WTC11 (cell line): ENCODE results near the gene TNIK. TPM values are rescaled to one million over a fixed set of nuclear protein-coding genes. Genes with fewer than 3 reads are reported as not detected.

Source experiments
- ATAC-seq: fragments of 200-7000 bp; cut with Tn5 transposase; 2 replicates; pipeline ENCODE4 v1.10.0; 2021; ENCODE audit warnings: mild to moderate bottlenecking, moderate library complexity
- CTCF ChIA-PET: fragments of 300-600 bp; sonication (Branson Sonifier 250); formaldehyde crosslinking; loops from one replicate; lab custom pipeline; 2021; ENCODE audit warnings: antibody characterized with exemption; lab: Charles Lee
- POLR2A ChIA-PET: fragments of 350-600 bp; sonication (Branson Sonifier 250); formaldehyde crosslinking; loops from one replicate; lab custom pipeline; 2021; ENCODE audit warnings: antibody characterized with exemption; lab: Charles Lee
- DNase-seq: peaks from one replicate; pipeline ENCODE4 v3.0.0; 2021; ENCODE audit warnings: low spot score
- H3K27ac Mint-ChIP-seq: 2 replicates; pipeline ENCODE4 v1.8.0; 2021; ENCODE audit warnings: mixed read lengths
- H3K27me3 Mint-ChIP-seq: 2 replicates; pipeline ENCODE4 v1.8.0; 2021; ENCODE audit warnings: low read depth, mild to moderate bottlenecking, moderate library complexity, mixed read lengths
- H3K36me3 Mint-ChIP-seq: 2 replicates; pipeline ENCODE4 v1.8.0; 2021; ENCODE audit warnings: mixed read lengths
- H3K4me1 Mint-ChIP-seq: 2 replicates; pipeline ENCODE4 v1.8.0; 2022; ENCODE audit warnings: mixed read lengths
- H3K4me3 Mint-ChIP-seq: 2 replicates; pipeline ENCODE4 v1.8.0; 2021; ENCODE audit warnings: mild to moderate bottlenecking, moderate library complexity, mixed read lengths
- H3K9me3 Mint-ChIP-seq: 2 replicates; pipeline ENCODE4 v1.8.0; 2021; ENCODE audit warnings: mixed read lengths
- ATF1 ChIP-seq: sonication (generic); formaldehyde crosslinking; IDR thresholded peaks from 2 replicates; pipeline ENCODE4 v1.8.1; 2023; ENCODE audit warnings: mild to moderate bottlenecking, moderate library complexity, missing genetic modification reagents
- ELF4 ChIP-seq: sonication (generic); formaldehyde crosslinking; IDR thresholded peaks from 2 replicates; pipeline ENCODE4 v1.8.1; 2022; ENCODE audit warnings: low read depth, mild to moderate bottlenecking, moderate library complexity, missing genetic modification reagents
- ESRRA ChIP-seq: sonication (generic); formaldehyde crosslinking; IDR thresholded peaks from 2 replicates; pipeline ENCODE4 v1.8.1; 2022; ENCODE audit warnings: mild to moderate bottlenecking, missing genetic modification reagents, borderline replicate concordance
- ETV6 ChIP-seq: sonication (generic); formaldehyde crosslinking; IDR thresholded peaks from 2 replicates; pipeline ENCODE4 v1.8.1; 2022; ENCODE audit warnings: mild to moderate bottlenecking, missing genetic modification reagents
- FOXP1 ChIP-seq: sonication (generic); formaldehyde crosslinking; IDR thresholded peaks from 2 replicates; pipeline ENCODE4 v1.8.0; 2022; ENCODE audit warnings: missing genetic modification reagents, mild to moderate bottlenecking, moderate library complexity, borderline replicate concordance
- GABPB1 ChIP-seq: sonication (generic); formaldehyde crosslinking; IDR thresholded peaks from 2 replicates; pipeline ENCODE4 v1.8.1; 2023; ENCODE audit warnings: mild to moderate bottlenecking, missing genetic modification reagents
- GRHL2 ChIP-seq: fragments of 250-450 bp; sonication (Bioruptor Pico); IDR thresholded peaks from 2 replicates; pipeline ENCODE4 v1.8.0; 2022; ENCODE audit warnings: mild to moderate bottlenecking, moderate library complexity; ENCODE audit not compliant: insufficient replicate concordance, severe bottlenecking
- NR2C2 ChIP-seq: sonication (generic); formaldehyde crosslinking; IDR thresholded peaks from 2 replicates; pipeline ENCODE4 v1.8.0; 2022; ENCODE audit warnings: mild to moderate bottlenecking, missing genetic modification reagents
- RORB ChIP-seq: fragments of 250-450 bp; sonication (Bioruptor Pico); IDR thresholded peaks from 2 replicates; pipeline ENCODE4 v1.9.0; 2021; ENCODE audit warnings: mild to moderate bottlenecking
- TEAD4 ChIP-seq: sonication (generic); formaldehyde crosslinking; IDR thresholded peaks from 2 replicates; pipeline ENCODE4 v1.8.0; 2022; ENCODE audit warnings: mild to moderate bottlenecking, missing genetic modification reagents
- ZNF121 ChIP-seq: sonication (generic); formaldehyde crosslinking; IDR thresholded peaks from 2 replicates; pipeline ENCODE4 v1.8.0; 2023; ENCODE audit warnings: missing genetic modification reagents
- ZNF263 ChIP-seq: sonication (generic); formaldehyde crosslinking; IDR thresholded peaks from 2 replicates; pipeline ENCODE4 v1.8.1; 2022; ENCODE audit warnings: low read depth, mild to moderate bottlenecking, moderate library complexity, missing genetic modification reagents
- total RNA-seq: library from RNA; stranded (reverse); gene quantifications from 3 replicates; pipeline ENCODE4 v1.2.3, GENCODE V29; 2021
- TF ChIP-seq, protein P1 (sequence below): sonication (generic); formaldehyde crosslinking; IDR thresholded peaks from 2 replicates; pipeline ENCODE4 v1.8.1; 2022; ENCODE audit warnings: low read depth, mild to moderate bottlenecking, moderate library complexity, missing genetic modification reagents, borderline replicate concordance
- TF ChIP-seq, protein P2 (sequence below): sonication (generic); formaldehyde crosslinking; IDR thresholded peaks from 2 replicates; pipeline ENCODE4 v1.8.1; 2023; ENCODE audit warnings: mild to moderate bottlenecking, missing genetic modification reagents, moderate library complexity
- TF ChIP-seq, protein P3 (sequence below): fragments of 250-450 bp; sonication (Bioruptor Pico); IDR thresholded peaks from 2 replicates; pipeline ENCODE4 v1.9.0; 2021; ENCODE audit warnings: mild to moderate bottlenecking
- TF ChIP-seq, protein P4 (sequence below): fragments of 250-450 bp; sonication (Bioruptor Pico); IDR thresholded peaks from 2 replicates; pipeline ENCODE4 v1.9.0; 2021; ENCODE audit warnings: mild to moderate bottlenecking
- TF ChIP-seq, protein P5 (sequence below): fragments of 250-450 bp; sonication (Bioruptor Pico); conservative IDR thresholded peaks from 2 replicates; pipeline ENCODE4 v1.9.0; 2021; ENCODE audit warnings: mild to moderate bottlenecking
- TF ChIP-seq, protein P6 (sequence below): sonication (generic); formaldehyde crosslinking; IDR thresholded peaks from 2 replicates; pipeline ENCODE4 v1.8.0; 2023; ENCODE audit warnings: mild to moderate bottlenecking, missing genetic modification reagents

The TNIK gene
- total RNA-seq, 1 experiment from 2014 or later = 50.3 TPM

DNA sequence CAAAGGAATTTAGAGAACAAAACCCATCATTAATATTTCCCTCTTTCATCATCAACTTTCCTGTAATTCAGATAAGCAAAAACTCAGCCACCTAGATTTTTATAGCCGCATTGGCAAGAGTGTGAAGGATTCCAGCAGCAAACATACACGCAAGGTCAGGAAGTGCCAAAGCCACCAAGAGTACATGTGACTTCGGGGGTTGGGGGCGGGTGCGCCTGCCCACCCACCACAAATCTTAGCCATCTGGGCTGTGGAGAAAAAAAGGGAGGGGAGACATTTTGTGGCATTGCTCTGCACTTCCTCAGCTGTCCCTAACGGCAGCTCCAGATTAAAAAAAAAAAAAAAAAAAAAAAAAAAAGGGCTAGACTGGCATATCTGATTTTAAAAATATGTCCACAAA lies 148.4 kb downstream of the TNIK start (continued):
- TF ChIP-seq, protein P1, sequence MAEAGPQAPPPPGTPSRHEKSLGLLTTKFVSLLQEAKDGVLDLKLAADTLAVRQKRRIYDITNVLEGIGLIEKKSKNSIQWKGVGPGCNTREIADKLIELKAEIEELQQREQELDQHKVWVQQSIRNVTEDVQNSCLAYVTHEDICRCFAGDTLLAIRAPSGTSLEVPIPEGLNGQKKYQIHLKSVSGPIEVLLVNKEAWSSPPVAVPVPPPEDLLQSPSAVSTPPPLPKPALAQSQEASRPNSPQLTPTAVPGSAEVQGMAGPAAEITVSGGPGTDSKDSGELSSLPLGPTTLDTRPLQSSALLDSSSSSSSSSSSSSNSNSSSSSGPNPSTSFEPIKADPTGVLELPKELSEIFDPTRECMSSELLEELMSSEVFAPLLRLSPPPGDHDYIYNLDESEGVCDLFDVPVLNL (CRISPR knock-in tag) = no peak
- TF ChIP-seq ETV6 (CRISPR knock-in tag) = no peak
- TF ChIP-seq ELF4 (CRISPR knock-in tag) = no peak
- TF ChIP-seq RORB (CRISPR knock-in tag) = no peak
- no peak for TF ChIP-seq TEAD4 (CRISPR knock-in tag)

DNA sequence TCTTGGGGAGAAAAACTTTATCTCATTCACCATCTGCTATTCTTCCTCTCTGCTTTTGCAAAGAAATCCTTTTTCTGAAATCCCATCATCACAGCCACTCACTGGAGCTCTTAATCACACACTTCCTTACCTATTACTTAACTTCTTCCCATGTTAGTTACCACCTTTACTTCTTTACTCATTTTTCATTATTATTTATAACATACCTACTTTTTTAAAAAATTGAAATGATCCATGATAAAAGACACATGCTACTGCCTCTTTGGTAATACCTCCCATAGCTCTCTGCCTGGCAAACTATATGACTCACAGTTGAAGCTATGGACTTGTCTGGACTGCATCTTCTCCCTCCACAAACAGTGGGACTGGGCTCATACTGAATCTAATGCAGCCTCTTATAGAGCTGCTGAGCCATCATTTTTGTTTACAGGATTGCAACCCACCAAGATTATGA lies 150.3 kb downstream of the TNIK start:
- H3K27me3 Mint-ChIP-seq = no peaks in the 10 kb centered on the region
- CTCF ChIA-PET = interaction anchor here (1.1 kb wide), 1 partner anchor 19 kb away, joined by 3 read pairs; no protein-coding TSS in a partner anchor
- H3K36me3 Mint-ChIP-seq = no peaks in the 10 kb centered on the region; the same call in 1 of the 2 replicates
- H3K4me1 Mint-ChIP-seq = peaks cover 46% of the 10 kb centered on the region
- peaks cover 15% of the 10 kb centered on the region for H3K9me3 Mint-ChIP-seq
- H3K27ac Mint-ChIP-seq = peak overlapping the region; percentile 12; the same call in 1 of the 2 replicates
- H3K4me3 Mint-ChIP-seq = no peak overlapping the region
- ATAC-seq = no peak
- POLR2A ChIA-PET = no interaction called here
- no peak for DNase-seq
- TF ChIP-seq ZNF121 (CRISPR knock-in tag) (no peak), GRHL2 (CRISPR knock-in tag) (no peak), ESRRA (CRISPR knock-in tag) (no peak), GABPB1 (CRISPR knock-in tag) (no peak), ZNF263 (CRISPR knock-in tag) (no peak), FOXP1 (CRISPR knock-in tag) (no peak), NR2C2 (no peak), ATF1 (CRISPR knock-in tag) (no peak), ETV6 (CRISPR knock-in tag) (no peak)
- TF ChIP-seq, protein P2, sequence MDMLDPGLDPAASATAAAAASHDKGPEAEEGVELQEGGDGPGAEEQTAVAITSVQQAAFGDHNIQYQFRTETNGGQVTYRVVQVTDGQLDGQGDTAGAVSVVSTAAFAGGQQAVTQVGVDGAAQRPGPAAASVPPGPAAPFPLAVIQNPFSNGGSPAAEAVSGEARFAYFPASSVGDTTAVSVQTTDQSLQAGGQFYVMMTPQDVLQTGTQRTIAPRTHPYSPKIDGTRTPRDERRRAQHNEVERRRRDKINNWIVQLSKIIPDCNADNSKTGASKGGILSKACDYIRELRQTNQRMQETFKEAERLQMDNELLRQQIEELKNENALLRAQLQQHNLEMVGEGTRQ (CRISPR knock-in tag) = no peak
- TF ChIP-seq, protein P3, sequence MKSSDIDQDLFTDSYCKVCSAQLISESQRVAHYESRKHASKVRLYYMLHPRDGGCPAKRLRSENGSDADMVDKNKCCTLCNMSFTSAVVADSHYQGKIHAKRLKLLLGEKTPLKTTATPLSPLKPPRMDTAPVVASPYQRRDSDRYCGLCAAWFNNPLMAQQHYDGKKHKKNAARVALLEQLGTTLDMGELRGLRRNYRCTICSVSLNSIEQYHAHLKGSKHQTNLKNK (CRISPR knock-in tag) = no peak
- TF ChIP-seq, protein P4, sequence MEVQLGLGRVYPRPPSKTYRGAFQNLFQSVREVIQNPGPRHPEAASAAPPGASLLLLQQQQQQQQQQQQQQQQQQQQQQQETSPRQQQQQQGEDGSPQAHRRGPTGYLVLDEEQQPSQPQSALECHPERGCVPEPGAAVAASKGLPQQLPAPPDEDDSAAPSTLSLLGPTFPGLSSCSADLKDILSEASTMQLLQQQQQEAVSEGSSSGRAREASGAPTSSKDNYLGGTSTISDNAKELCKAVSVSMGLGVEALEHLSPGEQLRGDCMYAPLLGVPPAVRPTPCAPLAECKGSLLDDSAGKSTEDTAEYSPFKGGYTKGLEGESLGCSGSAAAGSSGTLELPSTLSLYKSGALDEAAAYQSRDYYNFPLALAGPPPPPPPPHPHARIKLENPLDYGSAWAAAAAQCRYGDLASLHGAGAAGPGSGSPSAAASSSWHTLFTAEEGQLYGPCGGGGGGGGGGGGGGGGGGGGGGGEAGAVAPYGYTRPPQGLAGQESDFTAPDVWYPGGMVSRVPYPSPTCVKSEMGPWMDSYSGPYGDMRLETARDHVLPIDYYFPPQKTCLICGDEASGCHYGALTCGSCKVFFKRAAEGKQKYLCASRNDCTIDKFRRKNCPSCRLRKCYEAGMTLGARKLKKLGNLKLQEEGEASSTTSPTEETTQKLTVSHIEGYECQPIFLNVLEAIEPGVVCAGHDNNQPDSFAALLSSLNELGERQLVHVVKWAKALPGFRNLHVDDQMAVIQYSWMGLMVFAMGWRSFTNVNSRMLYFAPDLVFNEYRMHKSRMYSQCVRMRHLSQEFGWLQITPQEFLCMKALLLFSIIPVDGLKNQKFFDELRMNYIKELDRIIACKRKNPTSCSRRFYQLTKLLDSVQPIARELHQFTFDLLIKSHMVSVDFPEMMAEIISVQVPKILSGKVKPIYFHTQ = no peak
- TF ChIP-seq, protein P1 (CRISPR knock-in tag) = no peak
- TF ChIP-seq, protein P5, sequence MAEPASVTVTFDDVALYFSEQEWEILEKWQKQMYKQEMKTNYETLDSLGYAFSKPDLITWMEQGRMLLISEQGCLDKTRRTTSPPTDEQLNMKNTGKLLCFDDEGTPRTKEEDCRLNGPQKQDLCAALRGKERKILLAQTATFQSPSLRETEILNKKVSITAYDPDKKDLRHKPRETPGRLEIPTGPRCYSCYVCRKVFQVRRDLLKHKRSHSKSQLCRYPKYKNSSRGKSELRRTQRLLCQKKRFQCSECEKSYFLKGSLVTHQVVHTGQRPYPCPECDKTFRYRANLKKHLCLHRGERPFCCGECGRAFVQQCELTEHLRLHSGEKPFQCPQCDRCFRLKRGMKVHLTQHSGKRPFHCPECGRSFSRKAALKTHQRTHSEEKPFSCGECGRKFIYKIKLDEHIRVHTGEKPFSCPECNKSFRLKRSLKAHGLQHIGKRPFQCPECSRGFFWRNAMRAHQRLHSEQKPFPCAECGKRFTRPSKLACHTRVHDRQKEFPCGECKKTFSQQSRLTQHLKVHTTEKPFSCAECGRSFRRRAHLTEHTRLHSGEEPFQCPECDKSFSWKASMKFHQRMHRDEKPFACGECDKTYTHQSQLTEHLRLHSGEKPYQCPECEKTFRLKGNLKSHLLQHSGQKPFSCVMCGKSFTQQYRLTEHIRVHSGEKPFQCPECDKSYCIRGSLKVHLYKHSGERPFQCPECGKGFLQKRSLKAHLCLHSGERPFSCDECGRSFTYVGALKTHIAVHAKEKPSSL (CRISPR knock-in tag) = no peak
- TF ChIP-seq, protein P6, sequence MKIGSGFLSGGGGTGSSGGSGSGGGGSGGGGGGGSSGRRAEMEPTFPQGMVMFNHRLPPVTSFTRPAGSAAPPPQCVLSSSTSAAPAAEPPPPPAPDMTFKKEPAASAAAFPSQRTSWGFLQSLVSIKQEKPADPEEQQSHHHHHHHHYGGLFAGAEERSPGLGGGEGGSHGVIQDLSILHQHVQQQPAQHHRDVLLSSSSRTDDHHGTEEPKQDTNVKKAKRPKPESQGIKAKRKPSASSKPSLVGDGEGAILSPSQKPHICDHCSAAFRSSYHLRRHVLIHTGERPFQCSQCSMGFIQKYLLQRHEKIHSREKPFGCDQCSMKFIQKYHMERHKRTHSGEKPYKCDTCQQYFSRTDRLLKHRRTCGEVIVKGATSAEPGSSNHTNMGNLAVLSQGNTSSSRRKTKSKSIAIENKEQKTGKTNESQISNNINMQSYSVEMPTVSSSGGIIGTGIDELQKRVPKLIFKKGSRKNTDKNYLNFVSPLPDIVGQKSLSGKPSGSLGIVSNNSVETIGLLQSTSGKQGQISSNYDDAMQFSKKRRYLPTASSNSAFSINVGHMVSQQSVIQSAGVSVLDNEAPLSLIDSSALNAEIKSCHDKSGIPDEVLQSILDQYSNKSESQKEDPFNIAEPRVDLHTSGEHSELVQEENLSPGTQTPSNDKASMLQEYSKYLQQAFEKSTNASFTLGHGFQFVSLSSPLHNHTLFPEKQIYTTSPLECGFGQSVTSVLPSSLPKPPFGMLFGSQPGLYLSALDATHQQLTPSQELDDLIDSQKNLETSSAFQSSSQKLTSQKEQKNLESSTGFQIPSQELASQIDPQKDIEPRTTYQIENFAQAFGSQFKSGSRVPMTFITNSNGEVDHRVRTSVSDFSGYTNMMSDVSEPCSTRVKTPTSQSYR (CRISPR knock-in tag) = no peak
- TF ChIP-seq, all 79 proteins: peak for 0
